Ureter (tissue), 1 donor: ENCODE measurements around the gene CDH22. TPM values are rescaled to one million over a fixed set of nuclear protein-coding genes. Genes with fewer than 3 reads are reported as not detected.

Experiments
- DNase-seq: peaks from one replicate; pipeline ENCODE4 v3.0.0-alpha.2; 2020; ENCODE audit warnings: low spot score
- total RNA-seq: library from RNA; stranded (reverse); gene quantifications from one replicate; pipeline ENCODE4 v1.2.4, GENCODE V29; 2023
- donor health status: DM: yes; HTN: yes; CAD: no.

CDH22 gene
- total RNA-seq, 1 donor from 2014 or later = 0.23 TPM

DNA sequence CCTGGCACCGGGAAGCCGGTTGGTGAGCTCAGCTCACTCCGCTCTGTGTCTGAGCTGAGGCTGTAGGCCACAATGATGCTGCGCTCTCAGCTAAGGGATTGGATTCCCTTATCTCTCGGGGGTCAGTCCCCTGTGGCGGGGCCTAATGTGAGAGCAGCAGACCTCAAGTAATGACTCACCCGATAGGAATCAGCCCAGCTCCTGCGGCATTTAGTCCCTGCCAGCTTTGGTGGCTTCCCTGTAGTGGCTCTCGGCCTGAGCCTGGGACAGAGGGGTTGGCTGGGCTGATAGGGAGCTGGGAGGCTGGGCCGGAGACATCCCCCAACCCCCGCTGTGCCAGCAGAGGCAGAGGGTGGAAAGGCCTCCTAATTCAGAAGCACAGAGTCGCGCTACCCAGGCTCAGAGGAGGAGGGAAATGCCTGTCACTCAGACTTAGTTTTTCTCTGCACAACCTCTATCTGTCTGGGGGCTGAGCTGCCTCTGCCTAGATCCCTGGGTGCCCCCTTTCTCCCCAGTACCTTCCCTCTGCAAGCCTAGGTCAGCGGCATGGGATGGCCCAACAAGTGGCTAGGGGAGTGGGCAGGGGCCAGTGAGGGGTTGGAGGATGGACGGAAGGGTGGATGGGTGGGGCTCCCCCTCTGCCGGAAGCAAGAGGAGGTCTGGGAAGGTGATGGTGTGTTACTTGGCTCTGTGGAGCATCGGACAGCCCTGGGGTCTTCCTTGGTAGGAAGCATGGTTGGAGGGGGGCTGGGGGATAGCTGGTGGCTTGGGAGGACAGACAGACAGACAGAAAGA, 92.2 kb downstream of the CDH22 start:
- no peak for DNase-seq

DNA sequence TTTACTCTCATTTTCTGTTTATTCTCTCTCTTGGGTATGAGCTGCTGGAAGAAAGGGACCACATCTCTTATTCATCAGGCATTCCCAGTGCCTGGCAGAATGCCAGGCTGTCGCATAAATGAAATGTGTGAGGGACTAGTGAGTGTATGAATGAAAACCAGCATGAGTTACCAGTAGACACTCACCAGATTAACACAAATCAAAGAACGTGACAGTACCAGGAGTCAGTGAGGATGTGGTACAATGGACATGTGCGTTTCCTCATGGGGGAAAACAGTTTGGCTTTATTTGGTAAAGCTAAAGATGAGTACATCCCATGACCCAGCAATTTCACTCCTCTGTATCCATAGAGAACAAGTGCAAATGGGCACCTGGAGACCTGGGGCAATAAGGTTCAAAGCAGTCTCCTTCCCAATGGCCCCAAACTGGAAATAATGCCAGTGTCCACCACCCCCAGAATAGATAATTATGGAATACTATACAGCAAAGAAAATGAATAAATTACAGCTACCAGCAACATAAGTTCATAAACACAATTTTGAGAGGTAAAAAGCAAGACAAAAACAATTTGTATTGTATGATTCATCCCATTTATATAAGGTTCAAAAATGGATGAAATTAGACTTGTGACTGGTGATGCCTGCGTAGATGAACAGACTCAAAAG, 93.3 kb downstream of the CDH22 start:
- no peak for DNase-seq

DNA sequence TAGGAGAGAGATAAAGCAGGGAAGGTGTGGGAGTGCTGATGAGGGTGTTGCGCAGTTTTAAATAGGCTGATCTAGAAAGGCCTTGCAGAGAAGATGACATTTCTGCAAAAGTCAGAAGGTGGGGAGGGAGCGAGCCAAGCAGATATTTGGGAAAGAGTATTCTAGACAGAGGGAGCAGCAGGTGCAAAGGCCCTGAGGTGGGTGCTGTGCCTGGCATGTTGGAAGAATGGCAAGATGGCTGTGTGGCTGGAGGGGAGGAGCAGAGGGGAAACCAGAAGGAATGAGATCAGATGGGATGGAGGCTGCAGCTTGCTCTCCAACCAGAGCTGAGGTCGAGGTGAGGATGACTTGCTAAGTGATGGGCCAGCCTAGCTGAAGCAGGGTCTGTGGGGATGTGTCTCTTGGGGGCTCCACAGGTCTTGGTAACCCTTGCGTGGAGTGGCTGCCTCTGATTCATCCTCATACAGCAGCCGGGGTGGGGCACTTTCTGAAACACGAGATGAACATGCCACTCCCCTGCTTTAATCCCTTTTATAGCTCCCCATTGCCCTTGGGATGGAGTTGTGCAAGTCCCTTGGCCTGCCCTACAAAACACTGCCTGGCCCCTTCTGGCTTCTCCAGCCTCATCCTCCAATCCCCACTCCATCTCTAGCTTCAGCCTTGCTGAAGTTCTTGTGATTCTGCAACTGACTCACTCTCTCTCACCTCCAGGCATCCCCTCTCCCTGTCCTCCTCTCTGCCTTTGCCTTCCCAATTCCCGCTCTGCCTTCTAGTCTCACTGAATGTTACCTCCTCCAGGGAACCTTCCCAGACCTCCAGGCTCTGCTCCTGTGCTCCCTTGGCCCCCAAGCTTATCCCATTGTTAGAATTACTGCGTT, 94.1 kb downstream of the CDH22 start:
- no peak for DNase-seq

DNA sequence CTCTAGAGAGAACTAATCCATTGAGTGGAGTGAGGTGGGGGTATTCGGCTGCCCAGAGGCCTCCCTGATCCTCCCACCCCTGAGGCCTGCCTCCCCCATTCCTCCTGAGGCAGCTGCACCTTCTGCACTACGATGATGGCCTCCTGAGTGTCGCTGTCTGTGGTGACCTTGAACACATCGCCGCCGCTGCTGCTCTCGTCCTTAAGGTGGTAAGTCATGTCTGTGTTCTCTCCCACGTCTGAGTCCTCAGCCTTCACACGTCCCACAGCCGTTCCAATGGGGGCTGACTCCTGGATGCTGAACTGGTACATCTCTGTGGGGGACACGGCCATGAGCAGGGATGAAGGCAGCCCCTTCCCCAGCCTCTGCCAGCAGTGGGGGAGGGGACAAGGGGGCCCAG, 95.4 kb downstream of the CDH22 start:
- DNase-seq = no peak

DNA sequence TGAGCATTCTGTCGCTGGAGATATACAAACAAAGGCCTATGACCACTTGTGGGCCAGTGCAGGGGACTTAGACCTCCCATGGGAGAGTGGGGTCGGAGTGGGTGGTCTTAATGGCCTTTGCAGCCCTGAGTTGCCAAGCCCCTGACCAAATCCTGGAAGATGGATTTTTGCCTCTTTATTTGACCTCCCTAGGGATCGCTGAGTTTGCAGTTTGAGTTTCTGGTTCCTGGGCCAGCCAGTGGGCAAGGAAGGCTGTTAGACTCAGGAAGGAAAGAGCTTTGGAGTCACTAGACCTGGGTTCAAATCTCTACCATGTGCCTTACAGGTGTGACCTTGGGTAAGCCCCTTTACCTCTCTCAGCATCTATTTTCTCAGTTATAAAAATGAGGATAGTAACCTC, 96.0 kb downstream of the CDH22 start:
- no peak for DNase-seq

DNA sequence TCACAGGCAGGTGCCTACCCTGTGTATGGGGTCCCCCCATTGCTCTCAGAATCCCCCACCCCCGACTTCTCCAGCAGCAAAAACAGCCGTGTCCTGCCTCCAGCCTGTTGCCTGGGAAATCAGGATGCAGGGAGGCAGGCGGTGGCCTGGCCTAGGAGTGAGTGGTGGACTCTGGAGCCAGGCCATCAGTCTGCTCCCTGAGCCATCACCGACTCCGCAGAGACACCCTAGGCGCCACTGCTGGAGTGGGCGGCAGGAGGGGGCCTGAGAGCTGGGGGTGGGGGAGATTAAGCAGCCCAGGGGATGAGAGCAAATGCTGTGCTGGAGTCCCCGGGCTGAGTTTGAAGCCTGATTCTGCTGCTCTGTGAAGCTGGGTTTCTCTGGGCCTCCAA, 97.0 kb downstream of the CDH22 start:
- no peak for DNase-seq

DNA sequence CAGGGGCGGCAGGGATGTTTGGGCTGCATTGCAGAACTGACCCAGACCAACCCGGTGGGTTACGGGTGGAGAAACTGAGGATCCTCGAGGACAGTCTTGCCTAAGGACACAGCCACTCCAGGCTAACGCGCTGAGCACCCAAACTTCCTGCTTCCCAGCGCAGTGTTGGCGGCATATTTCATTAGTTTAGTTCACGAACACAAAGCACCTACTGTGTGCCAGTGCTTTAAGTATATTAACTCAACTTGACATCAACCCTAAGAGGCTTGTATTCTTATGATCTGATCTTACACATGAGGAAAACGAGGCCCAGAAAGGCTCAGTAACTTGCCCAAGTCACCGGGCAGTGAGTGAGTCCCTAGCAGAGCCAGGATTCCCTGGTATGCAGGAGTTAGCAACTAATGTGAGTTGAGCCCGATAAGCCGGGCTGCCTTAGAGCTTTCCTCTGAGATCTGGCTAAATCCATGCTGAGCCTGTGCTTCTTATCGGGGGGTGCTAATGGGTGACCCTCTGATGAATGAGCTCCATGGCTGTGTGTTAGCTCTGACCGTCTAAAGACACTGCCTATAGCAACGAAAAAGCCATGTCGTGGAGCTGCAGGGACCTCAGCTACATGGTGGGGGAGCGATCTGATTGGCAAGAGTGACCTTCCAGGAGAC, 97.5 kb downstream of the CDH22 start:
- no peak for DNase-seq

DNA sequence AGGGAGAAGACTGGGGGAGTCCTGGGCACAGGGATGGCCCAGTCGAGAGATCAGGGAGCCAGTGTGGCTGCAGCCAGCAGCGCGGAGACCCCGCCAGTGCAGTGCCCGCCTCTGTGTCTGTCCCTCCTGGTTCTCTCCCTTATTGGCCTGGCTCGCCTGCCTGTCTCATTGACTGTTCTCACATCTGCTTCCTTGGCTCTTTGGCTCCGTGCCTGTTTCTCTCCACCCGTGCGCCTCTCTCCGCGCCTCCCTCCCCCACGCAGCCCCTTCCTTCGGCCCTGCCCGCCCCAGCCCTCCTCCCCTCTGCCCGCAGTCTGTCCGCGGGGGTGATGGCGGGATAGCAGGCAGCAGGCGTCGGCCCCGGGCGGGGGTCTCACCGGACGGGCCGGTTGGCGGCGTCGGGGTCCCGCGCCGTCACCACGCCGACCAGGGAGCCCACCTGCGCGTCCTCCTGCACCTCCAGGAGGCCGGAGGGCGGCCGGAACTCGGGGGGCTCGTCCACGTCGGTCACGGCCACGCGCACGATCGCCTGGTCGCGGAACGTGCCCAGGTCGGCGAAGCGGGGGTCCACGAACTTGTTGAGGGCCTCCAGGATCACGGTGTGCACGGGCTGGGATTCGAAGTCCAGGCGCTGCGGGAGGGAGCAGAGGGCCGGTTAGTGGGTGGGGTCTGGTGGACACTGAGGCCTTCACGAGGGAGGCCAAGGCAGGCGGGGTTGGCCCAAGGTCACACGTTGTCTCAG, 98.2 kb downstream of the CDH22 start:
- DNase-seq = no peak

DNA sequence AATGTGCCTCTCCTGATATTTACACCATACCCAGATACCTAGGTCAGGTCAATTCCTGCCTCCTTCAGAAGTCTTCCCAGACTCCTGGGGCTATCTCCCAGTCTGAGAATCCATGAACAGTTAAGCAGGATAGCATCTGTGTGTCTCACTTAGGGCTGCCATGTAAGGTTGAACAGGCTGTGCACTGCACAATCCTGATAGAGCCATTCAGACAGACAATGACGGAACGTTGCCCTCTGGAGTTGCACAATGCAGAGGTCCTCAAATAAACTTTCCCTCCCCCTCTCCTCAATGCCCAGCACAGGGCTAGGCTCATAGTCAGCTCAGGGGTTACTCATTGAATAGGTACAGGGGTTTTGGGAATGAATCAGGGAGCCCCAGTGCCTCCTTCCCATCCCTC, 100.5 kb downstream of the CDH22 start:
- no peak for DNase-seq

DNA sequence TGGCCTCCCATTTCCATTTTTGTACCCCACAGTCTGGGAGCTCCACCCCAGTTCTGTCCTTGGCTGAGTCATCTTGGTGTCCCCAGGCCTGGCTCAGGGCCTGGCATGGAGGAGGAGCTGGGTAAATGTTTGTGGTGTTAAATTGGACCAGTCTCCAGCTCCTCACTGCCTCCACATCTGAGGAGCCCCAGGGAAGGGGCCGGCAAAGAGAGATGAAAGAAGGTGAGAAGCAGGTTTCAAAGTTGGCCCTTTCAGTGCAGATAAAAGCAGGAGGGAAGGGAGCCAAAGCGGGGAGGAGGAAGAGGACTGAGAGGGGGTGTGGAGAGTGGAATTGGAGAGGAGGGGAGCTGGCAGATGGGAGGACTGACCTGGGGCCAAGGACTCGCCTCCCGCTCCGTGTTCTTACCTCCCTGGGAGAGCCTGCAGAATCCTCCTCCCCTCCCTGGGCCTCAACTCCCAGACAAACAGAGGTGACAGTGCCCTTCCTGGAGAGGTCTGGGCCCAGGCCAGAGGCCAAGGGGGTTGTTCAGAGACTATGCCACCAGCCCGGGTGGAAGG, 101.2 kb downstream of the CDH22 start:
- no peak for DNase-seq

DNA sequence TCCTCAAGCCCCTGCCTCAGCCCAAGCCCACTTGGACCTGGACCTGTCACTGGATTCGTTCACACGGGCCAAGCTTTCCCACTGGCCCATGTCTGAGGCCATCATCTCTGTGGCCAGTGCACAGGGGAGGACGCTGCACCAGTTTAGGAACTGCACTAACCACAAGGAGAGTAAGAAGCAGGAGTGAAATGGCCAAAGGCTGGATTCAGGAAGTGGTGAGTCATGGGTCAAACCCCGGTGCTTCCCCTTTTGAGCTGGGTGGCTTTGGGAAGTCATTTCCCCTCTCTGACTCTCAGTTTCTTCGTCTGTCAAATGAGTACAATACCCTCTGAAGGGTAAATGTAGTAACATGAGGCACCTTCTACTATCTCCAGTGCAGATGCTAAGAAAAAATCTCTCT, 102.3 kb downstream of the CDH22 start:
- DNase-seq = peak; percentile 61

DNA sequence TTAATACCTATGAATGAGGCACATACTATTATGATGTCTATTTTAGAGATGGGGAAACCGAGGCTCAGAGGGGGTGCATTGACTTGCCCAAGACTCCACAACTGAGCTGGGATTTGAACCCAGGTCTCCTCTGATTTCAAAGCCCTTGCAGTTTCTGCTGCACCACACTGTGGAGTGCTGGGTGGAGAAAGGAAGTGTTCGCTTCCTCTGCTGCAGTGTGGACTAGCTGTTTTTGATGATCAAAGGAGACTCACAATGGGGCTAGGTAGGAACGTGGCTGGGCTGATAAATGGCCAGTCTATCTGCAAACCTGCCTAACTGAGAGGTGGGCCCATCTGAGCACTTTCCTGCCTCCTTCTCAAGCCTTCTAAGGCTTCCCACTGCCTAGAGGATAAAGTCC, 102.9 kb downstream of the CDH22 start:
- no peak for DNase-seq

DNA sequence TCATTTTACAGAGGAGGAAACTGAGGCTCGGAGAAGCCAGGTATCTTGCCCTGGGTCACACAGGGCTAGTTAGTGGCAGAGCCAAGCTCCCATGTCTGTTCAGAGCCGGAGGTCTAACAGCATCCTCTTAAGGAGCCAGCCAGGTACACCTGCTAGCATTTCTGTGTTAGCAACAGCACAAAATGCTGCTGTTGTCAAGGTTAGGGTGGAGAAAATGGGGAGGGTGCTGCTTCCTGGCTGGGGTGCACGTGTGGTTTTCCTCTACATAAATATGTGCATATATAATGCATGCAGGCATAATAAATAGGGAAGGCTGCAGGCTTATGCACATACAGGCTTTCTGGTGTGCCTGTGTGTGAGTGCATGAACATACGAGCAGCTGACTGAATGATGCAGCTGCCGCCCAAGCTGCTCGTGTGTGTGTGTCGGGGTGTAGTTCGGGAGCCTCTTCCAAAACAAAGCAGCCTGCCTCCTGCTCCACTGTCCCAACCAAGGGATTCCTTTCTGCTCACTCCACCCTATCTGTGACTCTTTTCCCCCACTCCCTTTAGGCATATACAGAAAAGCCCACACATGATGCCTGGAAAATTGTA, 103.6 kb downstream of the CDH22 start:
- no peak for DNase-seq

DNA sequence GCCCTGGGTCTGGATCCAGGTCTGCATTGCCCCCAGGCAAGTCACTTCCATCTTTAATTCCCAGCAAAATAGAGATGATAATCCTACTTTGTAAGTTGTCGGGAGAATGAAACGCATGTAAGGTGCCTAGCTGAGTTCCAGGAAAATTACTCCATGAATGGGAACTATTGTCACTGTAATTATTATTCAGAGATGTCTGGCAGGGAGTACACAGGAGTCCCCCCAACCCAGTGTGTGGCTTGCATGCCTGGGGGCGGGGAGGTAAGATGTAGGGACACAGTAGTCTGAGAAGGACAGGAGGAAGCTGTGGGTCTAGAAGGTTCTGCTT, 104.8 kb downstream of the CDH22 start:
- DNase-seq = no peak

DNA sequence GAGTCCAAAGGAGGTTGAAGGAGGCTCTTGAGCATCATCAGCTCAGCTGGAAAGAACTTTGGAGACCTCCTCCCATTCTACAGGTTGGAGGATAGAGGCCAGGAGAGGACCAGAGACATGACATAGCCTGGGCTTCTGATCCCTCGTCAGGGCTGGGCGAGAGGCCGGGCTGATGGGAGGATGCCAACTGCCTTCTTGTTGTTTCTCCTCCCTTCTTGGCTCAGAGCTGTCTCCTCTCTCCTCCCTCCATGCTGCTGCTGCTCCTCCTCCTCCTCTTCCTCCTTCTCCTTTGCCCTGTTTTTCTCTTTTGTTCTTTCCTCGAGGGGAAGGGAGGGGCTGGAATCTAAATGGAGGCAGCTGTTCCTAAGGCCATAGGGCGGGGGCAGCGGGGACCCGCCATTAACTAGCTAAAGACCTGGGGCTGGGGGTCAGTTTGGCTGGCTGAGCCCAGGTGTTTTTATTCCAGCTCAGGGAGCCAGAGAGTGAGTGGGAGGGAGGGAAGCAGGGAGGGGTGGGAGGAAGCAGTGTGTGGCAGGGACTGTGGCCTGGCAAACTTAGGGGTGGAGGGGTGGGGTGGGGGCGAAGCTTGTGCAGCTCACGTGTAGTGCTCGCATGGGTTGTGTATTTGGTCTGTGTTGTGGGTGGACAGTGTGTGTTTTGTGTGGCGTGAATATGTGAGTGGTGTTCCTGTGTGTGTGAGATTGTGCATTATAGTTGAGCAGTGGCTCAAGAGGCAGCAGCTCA, 105.4 kb downstream of the CDH22 start:
- no peak for DNase-seq

DNA sequence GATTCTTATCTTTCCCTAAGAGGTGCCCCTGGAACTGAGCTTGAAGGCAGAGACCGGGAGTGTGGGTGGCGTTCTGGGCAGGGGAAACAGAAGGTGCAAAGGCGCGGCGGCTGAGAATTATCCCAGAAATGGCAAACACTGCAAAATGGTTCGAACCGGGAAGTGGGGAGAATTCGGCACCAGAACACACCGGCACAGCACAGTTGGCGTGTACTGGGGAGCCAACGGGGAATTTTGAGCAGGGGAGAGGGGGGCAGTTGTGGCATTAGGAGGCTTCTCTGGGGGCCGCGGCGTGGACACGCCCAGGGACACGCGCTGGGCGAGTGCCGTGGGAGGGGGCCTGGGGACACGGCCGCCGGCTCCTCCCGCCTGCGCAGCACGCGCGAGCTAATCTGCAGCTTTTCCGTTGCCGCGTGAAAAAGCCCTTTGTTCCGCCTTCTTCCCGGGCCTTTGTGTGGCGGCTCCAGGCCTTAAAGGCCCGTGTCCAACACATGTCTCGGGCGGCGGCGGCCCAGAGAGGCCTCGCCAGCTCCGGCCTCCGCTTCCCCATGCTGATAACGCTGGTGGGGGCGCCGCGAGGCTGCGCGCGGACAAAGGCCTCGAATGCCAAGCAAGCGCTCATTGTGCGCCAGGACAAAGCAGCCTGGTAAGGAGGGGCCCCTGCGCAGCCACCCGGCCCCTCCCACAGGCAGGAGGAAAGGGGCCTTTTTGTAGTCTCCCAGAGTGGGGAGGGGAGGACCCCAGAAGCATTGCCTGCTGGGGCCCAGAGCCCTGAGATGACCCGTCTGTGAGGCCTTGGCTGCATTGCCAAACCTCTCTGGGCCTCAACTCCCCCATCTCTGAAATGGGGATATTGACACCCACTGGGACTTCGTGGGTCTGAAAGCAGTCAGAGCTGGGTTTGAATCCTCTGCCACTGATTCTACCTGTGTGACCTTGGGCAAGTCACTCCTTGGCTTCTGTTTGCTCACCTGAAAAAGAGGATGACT, 107.4 kb downstream of the CDH22 start:
- no peak for DNase-seq

DNA sequence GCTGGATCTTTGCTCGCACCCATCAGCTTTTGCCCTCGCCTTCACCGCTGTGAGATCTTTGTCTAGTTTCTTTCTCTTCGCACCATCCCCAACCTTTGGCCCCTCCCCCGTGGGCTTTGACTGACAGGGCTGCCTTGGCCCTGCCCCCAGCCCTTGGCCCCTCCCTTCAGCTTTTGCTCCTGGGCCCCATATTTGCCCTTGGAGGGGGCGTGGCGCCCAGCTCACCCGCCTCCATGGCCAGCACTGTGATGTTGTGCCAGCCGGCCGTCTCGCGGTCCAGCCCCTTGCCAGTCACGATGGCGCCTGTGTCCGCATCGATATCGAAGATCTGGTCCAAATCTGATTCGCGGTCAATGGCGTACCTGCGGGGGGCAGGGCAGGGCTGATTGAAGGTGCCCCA, 109.1 kb downstream of the CDH22 start:
- DNase-seq = no peak

DNA sequence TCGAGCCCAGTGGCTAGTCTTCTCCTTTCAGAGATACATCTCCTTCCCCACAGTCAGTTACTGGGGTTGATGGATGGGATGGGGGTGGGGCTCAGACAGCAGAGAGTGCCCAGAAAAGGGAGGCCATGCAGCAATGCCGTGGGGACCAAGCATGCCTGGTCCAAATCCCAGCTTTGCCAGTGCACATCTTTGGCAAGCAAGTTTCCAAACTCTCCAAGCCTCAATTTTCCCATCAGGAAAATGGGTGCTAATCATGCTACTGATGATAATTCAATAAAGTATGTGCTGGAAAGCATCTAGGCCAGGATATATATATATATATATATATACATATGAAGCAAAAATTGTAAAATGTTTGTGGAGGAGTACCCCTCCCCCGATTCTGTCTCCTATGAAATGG, 111.3 kb downstream of the CDH22 start:
- no peak for DNase-seq
